Measurements from ENCODE around the gene KCNC1. TPM values are rescaled to one million over a fixed set of nuclear protein-coding genes. Genes with fewer than 3 reads are reported as not detected.

The KCNC1 gene
- polyA plus RNA-seq, 1 experiment, result not detected

- no peak for DNase-seq (ENCODE audit: low read depth)
- no peak for TF ChIP-seq CTCF (IDR thresholded peaks at IDR 0.05; ENCODE audit: insufficient read depth, low read depth, low read length)
- POLR2A ChIA-PET, result no interaction called here
- no peaks in the 10 kb centered on the region for H3K36me3 ChIP-seq (ENCODE audit: control insufficient read depth, insufficient read depth, low read length)
- H3K27me3 ChIP-seq (ENCODE audit: control insufficient read depth, insufficient read depth, low read length), result peaks cover 25% of the 10 kb centered on the region
- no peak overlapping the region for H3K4me3 ChIP-seq (ENCODE audit: low read depth, low read length)
- CTCF ChIA-PET, result interaction anchor here (1.2 kb wide), 1 partner anchor 38 kb away, joined by 3 read pairs; no protein-coding TSS in a partner anchor
Observed at GRCh38 chr11:17692931-17693330, 41.6 kb upstream of the KCNC1 start.

GRCh38 chr11:17693531-17693930, 41.0 kb upstream of the KCNC1 start:
- POLR2A ChIA-PET, result no interaction called here
- TF ChIP-seq CTCF (IDR thresholded peaks at IDR 0.05; ENCODE audit: insufficient read depth, low read depth, low read length), result no peak
- no peak overlapping the region for H3K4me3 ChIP-seq (ENCODE audit: low read depth, low read length)
- CTCF ChIA-PET, result interaction anchor here (1.2 kb wide), 1 partner anchor 37 kb away, joined by 3 read pairs; no protein-coding TSS in a partner anchor
- H3K36me3 ChIP-seq (ENCODE audit: control insufficient read depth, insufficient read depth, low read length), result no peaks in the 10 kb centered on the region
- DNase-seq (ENCODE audit: low read depth), result no peak
- peaks cover 25% of the 10 kb centered on the region for H3K27me3 ChIP-seq (ENCODE audit: control insufficient read depth, insufficient read depth, low read length)

GRCh38 chr11:17694494-17695110, 40.0 kb upstream of the KCNC1 start:
- no peak for TF ChIP-seq CTCF (IDR thresholded peaks at IDR 0.05; ENCODE audit: insufficient read depth, low read depth, low read length)
- Histone ChIP-seq H3K4me3 (ENCODE audit: low read depth, low read length) (no peak overlapping the region), H3K27me3 (ENCODE audit: control insufficient read depth, insufficient read depth, low read length) (peaks cover 25% of the 10 kb centered on the region), H3K36me3 (ENCODE audit: control insufficient read depth, insufficient read depth, low read length) (no peaks in the 10 kb centered on the region)
- CTCF ChIA-PET, result no interaction called here
- DNase-seq (ENCODE audit: low read depth), result no peak
- POLR2A ChIA-PET, result no interaction called here

GRCh38 chr11:17695454-17696441, 38.8 kb upstream of the KCNC1 start:
- Histone ChIP-seq H3K27me3 (ENCODE audit: control insufficient read depth, insufficient read depth, low read length) (peaks cover 25% of the 10 kb centered on the region), H3K36me3 (ENCODE audit: control insufficient read depth, insufficient read depth, low read length) (no peaks in the 10 kb centered on the region), H3K4me3 (ENCODE audit: low read depth, low read length) (no peak overlapping the region)
- CTCF ChIA-PET, result interaction anchor here (0.6 kb wide), 1 partner anchor 250 kb away, joined by 3 read pairs; no protein-coding TSS in a partner anchor
- no peak for DNase-seq (ENCODE audit: low read depth)
- POLR2A ChIA-PET, result no interaction called here
- no peak for TF ChIP-seq CTCF (IDR thresholded peaks at IDR 0.05; ENCODE audit: insufficient read depth, low read depth, low read length)

- ChIA-PET POLR2A (no interaction called here), CTCF (interaction anchor here (0.9 kb wide), 1 partner anchor 10 kb away, joined by 4 read pairs; no protein-coding TSS in a partner anchor)
- Histone ChIP-seq H3K27me3 (ENCODE audit: control insufficient read depth, insufficient read depth, low read length) (peaks cover 25% of the 10 kb centered on the region), H3K36me3 (ENCODE audit: control insufficient read depth, insufficient read depth, low read length) (no peaks in the 10 kb centered on the region), H3K4me3 (ENCODE audit: low read depth, low read length) (no peak overlapping the region)
- no peak for DNase-seq (ENCODE audit: low read depth)
- no peak for TF ChIP-seq CTCF (IDR thresholded peaks at IDR 0.05; ENCODE audit: insufficient read depth, low read depth, low read length)
Observed at GRCh38 chr11:17696741-17697140, 37.8 kb upstream of the KCNC1 start.
